SIG-M5 (cell line): ENCODE data around the gene FUT2.
"Not testable (repeated sequence)": the region's sequence is repeated elsewhere in the genome, so short reads cannot be mapped to it uniquely, and the experiment has no call there.

Experiments
- DNase-seq: peaks from one replicate; lab custom pipeline; 2025; lab: John Stamatoyannopoulos, UW

FUT2 gene

GRCh38 chr19:48670699-48671445 lies 24.9 kb upstream of the FUT2 start:
- no peak for DNase-seq

- DNase-seq: no peak
Observed at GRCh38 chr19:48671446-48671995, 24.2 kb upstream of the FUT2 start.

- no peak for DNase-seq
Observed at GRCh38 chr19:48672994-48673393, 22.8 kb upstream of the FUT2 start, which contains the start of gene NTN5. Gene NTN5 (minus strand): TSS chr19:48673017. CDS start chr19:48670986, 2,031 bp downstream.

GRCh38 chr19:48673436-48674100 lies 22.2 kb upstream of the FUT2 start:
- DNase-seq: no peak

- no peak for DNase-seq
Observed at GRCh38 chr19:48674216-48674809, 21.5 kb upstream of the FUT2 start.

GRCh38 chr19:48674921-48675824 lies 20.6 kb upstream of the FUT2 start:
- DNase-seq: no peak

- DNase-seq: no peak
Observed at GRCh38 chr19:48676487-48676886, 19.3 kb upstream of the FUT2 start.

- DNase-seq: no peak
Observed at GRCh38 chr19:48676887-48677286, 18.9 kb upstream of the FUT2 start.

- no peak for DNase-seq
Observed at GRCh38 chr19:48678201-48678600, 17.6 kb upstream of the FUT2 start.

GRCh38 chr19:48680006-48680405 lies 15.8 kb upstream of the FUT2 start:
- not testable (repeated sequence) for DNase-seq

GRCh38 chr19:48680436-48681126 lies 15.2 kb upstream of the FUT2 start:
- no peak for DNase-seq

- no peak for DNase-seq
Observed at GRCh38 chr19:48681127-48681470, 14.7 kb upstream of the FUT2 start.

GRCh38 chr19:48683349-48683748 lies 12.4 kb upstream of the FUT2 start:
- DNase-seq: no peak

- no peak for DNase-seq
Observed at GRCh38 chr19:48685583-48685982, 10.2 kb upstream of the FUT2 start.

- no peak for DNase-seq
Observed at GRCh38 chr19:48686088-48686487, 9.7 kb upstream of the FUT2 start.

- not testable (repeated sequence) for DNase-seq
Observed at GRCh38 chr19:48686637-48687036, 9.1 kb upstream of the FUT2 start.

GRCh38 chr19:48687776-48688175 lies 8.0 kb upstream of the FUT2 start:
- no peak for DNase-seq

GRCh38 chr19:48689449-48689848 lies 6.3 kb upstream of the FUT2 start:
- no peak for DNase-seq

- not testable (repeated sequence) for DNase-seq
Observed at GRCh38 chr19:48693629-48694028, 2.1 kb upstream of the FUT2 start.

GRCh38 chr19:48696353-48697010 lies 711 bp downstream of the FUT2 start:
- no peak for DNase-seq

GRCh38 chr19:48698046-48698445 lies 2.3 kb downstream of the FUT2 start:
- DNase-seq: no peak
